WTC11 (cell line): ENCODE measurements around the gene SAMSN1. TPM values are rescaled to one million over a fixed set of nuclear protein-coding genes. Genes with fewer than 3 reads are reported as not detected.

Experiments used
- ATAC-seq: fragments of 200-7000 bp; cut with Tn5 transposase; 2 replicates; pipeline ENCODE4 v1.10.0; 2021; ENCODE audit warnings: mild to moderate bottlenecking, moderate library complexity
- CTCF ChIA-PET: fragments of 300-600 bp; sonication (Branson Sonifier 250); formaldehyde crosslinking; loops from one replicate; lab custom pipeline; 2021; ENCODE audit warnings: antibody characterized with exemption; lab: Charles Lee
- POLR2A ChIA-PET: fragments of 350-600 bp; sonication (Branson Sonifier 250); formaldehyde crosslinking; loops from one replicate; lab custom pipeline; 2021; ENCODE audit warnings: antibody characterized with exemption; lab: Charles Lee
- DNase-seq: peaks from one replicate; pipeline ENCODE4 v3.0.0; 2021; ENCODE audit warnings: low spot score
- H3K27ac Mint-ChIP-seq: 2 replicates; pipeline ENCODE4 v1.8.0; 2021; ENCODE audit warnings: mixed read lengths
- H3K27me3 Mint-ChIP-seq: 2 replicates; pipeline ENCODE4 v1.8.0; 2021; ENCODE audit warnings: low read depth, mild to moderate bottlenecking, moderate library complexity, mixed read lengths
- H3K36me3 Mint-ChIP-seq: 2 replicates; pipeline ENCODE4 v1.8.0; 2021; ENCODE audit warnings: mixed read lengths
- H3K4me1 Mint-ChIP-seq: 2 replicates; pipeline ENCODE4 v1.8.0; 2022; ENCODE audit warnings: mixed read lengths
- H3K4me3 Mint-ChIP-seq: 2 replicates; pipeline ENCODE4 v1.8.0; 2021; ENCODE audit warnings: mild to moderate bottlenecking, moderate library complexity, mixed read lengths
- H3K9me3 Mint-ChIP-seq: 2 replicates; pipeline ENCODE4 v1.8.0; 2021; ENCODE audit warnings: mixed read lengths
- ARID4B ChIP-seq: sonication (generic); formaldehyde crosslinking; IDR thresholded peaks from 2 replicates; pipeline ENCODE4 v1.8.0; 2023; ENCODE audit warnings: missing genetic modification reagents, mild to moderate bottlenecking, borderline replicate concordance
- ATF1 ChIP-seq: sonication (generic); formaldehyde crosslinking; IDR thresholded peaks from 2 replicates; pipeline ENCODE4 v1.8.1; 2023; ENCODE audit warnings: mild to moderate bottlenecking, moderate library complexity, missing genetic modification reagents
- FOXP1 ChIP-seq: sonication (generic); formaldehyde crosslinking; IDR thresholded peaks from 2 replicates; pipeline ENCODE4 v1.8.0; 2022; ENCODE audit warnings: missing genetic modification reagents, mild to moderate bottlenecking, moderate library complexity, borderline replicate concordance
- IRF1 ChIP-seq: sonication (generic); formaldehyde crosslinking; IDR thresholded peaks from 2 replicates; pipeline ENCODE4 v1.8.0; 2023; ENCODE audit warnings: missing genetic modification reagents
- NFE2L1 ChIP-seq: sonication (generic); formaldehyde crosslinking; IDR thresholded peaks from 2 replicates; pipeline ENCODE4 v1.8.1; 2023; ENCODE audit warnings: missing genetic modification reagents
- NFYB ChIP-seq: sonication (generic); formaldehyde crosslinking; conservative IDR thresholded peaks from 2 replicates; pipeline ENCODE4 v1.8.0; 2022; ENCODE audit warnings: low read depth, missing genetic modification reagents
- PRRX2 ChIP-seq: fragments of 250-450 bp; sonication (Bioruptor Pico); IDR thresholded peaks from 2 replicates; pipeline ENCODE4 v1.8.0; 2021; ENCODE audit warnings: mild to moderate bottlenecking
- SP1 ChIP-seq: sonication (generic); formaldehyde crosslinking; conservative IDR thresholded peaks from 2 replicates; pipeline ENCODE4 v1.8.1; 2022; ENCODE audit warnings: missing genetic modification reagents
- ZNF121 ChIP-seq: sonication (generic); formaldehyde crosslinking; IDR thresholded peaks from 2 replicates; pipeline ENCODE4 v1.8.0; 2023; ENCODE audit warnings: missing genetic modification reagents
- ZNF317 ChIP-seq: sonication (generic); formaldehyde crosslinking; IDR thresholded peaks from 2 replicates; pipeline ENCODE4 v1.8.1; 2023; ENCODE audit warnings: low read depth, mild to moderate bottlenecking, moderate library complexity, missing genetic modification reagents, borderline replicate concordance
- ZNF416 ChIP-seq: fragments of 250-450 bp; sonication (Bioruptor Pico); IDR thresholded peaks from 2 replicates; pipeline ENCODE4 v1.9.0; 2021; ENCODE audit warnings: mild to moderate bottlenecking, inconsistent platforms
- total RNA-seq: library from RNA; stranded (reverse); gene quantifications from 3 replicates; pipeline ENCODE4 v1.2.3, GENCODE V29; 2021
- TF ChIP-seq, protein P1 (sequence below): sonication (generic); formaldehyde crosslinking; IDR thresholded peaks from 2 replicates; pipeline ENCODE4 v1.8.1; 2023; ENCODE audit warnings: mild to moderate bottlenecking, missing genetic modification reagents, moderate library complexity
- TF ChIP-seq, protein P2 (sequence below): fragments of 250-450 bp; sonication (Bioruptor Pico); conservative IDR thresholded peaks from 2 replicates; pipeline ENCODE4 v1.9.0; 2021; ENCODE audit warnings: mild to moderate bottlenecking
- TF ChIP-seq, protein P3 (sequence below): fragments of 250-450 bp; sonication (Bioruptor Pico); IDR thresholded peaks from 2 replicates; pipeline ENCODE4 v1.9.0; 2021; ENCODE audit warnings: mild to moderate bottlenecking
- TF ChIP-seq, protein P4 (sequence below): fragments of 250-450 bp; sonication (Bioruptor Pico); IDR thresholded peaks from 2 replicates; pipeline ENCODE4 v1.8.0; 2021; ENCODE audit warnings: mild to moderate bottlenecking
- TF ChIP-seq, protein P5 (sequence below): sonication (generic); formaldehyde crosslinking; IDR thresholded peaks from 2 replicates; pipeline ENCODE4 v1.8.1; 2023; ENCODE audit warnings: mild to moderate bottlenecking, moderate library complexity, missing genetic modification reagents
- TF ChIP-seq, protein P6 (sequence below): sonication (generic); formaldehyde crosslinking; IDR thresholded peaks from 2 replicates; pipeline ENCODE4 v1.8.1; 2022; ENCODE audit warnings: mild to moderate bottlenecking, moderate library complexity, missing genetic modification reagents

SAMSN1 gene
- total RNA-seq, 1 experiment from 2014 or later, result 1.2 TPM

GRCh38 chr21:14479241-14479786, 66.8 kb downstream of the SAMSN1 start (continued):
- TF ChIP-seq, protein P1, sequence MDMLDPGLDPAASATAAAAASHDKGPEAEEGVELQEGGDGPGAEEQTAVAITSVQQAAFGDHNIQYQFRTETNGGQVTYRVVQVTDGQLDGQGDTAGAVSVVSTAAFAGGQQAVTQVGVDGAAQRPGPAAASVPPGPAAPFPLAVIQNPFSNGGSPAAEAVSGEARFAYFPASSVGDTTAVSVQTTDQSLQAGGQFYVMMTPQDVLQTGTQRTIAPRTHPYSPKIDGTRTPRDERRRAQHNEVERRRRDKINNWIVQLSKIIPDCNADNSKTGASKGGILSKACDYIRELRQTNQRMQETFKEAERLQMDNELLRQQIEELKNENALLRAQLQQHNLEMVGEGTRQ, result no peak
- TF ChIP-seq ZNF121 (CRISPR knock-in tag) (no peak), ZNF317 (CRISPR knock-in tag) (no peak)

GRCh38 chr21:14477841-14478240, 68.3 kb downstream of the SAMSN1 start:
- POLR2A ChIA-PET, result no interaction called here
- Mint-ChIP-seq H3K4me3 (no peak overlapping the region), H3K9me3 (no peaks in the 10 kb centered on the region), H3K4me1 (no peaks in the 10 kb centered on the region), H3K27me3 (no peaks in the 10 kb centered on the region), H3K36me3 (no peaks in the 10 kb centered on the region), H3K27ac (no peak overlapping the region)
- TF ChIP-seq PRRX2 (CRISPR knock-in tag) (no peak), ARID4B (CRISPR knock-in tag) (no peak), NFE2L1 (no peak), IRF1 (CRISPR knock-in tag) (no peak), ZNF416 (CRISPR knock-in tag) (no peak), SP1 (CRISPR knock-in tag) (no peak)
- TF ChIP-seq, protein P2, sequence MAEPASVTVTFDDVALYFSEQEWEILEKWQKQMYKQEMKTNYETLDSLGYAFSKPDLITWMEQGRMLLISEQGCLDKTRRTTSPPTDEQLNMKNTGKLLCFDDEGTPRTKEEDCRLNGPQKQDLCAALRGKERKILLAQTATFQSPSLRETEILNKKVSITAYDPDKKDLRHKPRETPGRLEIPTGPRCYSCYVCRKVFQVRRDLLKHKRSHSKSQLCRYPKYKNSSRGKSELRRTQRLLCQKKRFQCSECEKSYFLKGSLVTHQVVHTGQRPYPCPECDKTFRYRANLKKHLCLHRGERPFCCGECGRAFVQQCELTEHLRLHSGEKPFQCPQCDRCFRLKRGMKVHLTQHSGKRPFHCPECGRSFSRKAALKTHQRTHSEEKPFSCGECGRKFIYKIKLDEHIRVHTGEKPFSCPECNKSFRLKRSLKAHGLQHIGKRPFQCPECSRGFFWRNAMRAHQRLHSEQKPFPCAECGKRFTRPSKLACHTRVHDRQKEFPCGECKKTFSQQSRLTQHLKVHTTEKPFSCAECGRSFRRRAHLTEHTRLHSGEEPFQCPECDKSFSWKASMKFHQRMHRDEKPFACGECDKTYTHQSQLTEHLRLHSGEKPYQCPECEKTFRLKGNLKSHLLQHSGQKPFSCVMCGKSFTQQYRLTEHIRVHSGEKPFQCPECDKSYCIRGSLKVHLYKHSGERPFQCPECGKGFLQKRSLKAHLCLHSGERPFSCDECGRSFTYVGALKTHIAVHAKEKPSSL, result no peak
- no peak for ATAC-seq
- DNase-seq, result no peak
- CTCF ChIA-PET, result no interaction called here

GRCh38 chr21:14477133-14477532, 69.0 kb downstream of the SAMSN1 start:
- DNase-seq (no peak), ATAC-seq (no peak)
- POLR2A ChIA-PET, result no interaction called here
- no peak overlapping the region for H3K4me3 Mint-ChIP-seq
- H3K27me3 Mint-ChIP-seq, result no peaks in the 10 kb centered on the region
- TF ChIP-seq ATF1, result no peak
- no peak for TF ChIP-seq NFYB (CRISPR knock-in tag)
- TF ChIP-seq, protein P3, sequence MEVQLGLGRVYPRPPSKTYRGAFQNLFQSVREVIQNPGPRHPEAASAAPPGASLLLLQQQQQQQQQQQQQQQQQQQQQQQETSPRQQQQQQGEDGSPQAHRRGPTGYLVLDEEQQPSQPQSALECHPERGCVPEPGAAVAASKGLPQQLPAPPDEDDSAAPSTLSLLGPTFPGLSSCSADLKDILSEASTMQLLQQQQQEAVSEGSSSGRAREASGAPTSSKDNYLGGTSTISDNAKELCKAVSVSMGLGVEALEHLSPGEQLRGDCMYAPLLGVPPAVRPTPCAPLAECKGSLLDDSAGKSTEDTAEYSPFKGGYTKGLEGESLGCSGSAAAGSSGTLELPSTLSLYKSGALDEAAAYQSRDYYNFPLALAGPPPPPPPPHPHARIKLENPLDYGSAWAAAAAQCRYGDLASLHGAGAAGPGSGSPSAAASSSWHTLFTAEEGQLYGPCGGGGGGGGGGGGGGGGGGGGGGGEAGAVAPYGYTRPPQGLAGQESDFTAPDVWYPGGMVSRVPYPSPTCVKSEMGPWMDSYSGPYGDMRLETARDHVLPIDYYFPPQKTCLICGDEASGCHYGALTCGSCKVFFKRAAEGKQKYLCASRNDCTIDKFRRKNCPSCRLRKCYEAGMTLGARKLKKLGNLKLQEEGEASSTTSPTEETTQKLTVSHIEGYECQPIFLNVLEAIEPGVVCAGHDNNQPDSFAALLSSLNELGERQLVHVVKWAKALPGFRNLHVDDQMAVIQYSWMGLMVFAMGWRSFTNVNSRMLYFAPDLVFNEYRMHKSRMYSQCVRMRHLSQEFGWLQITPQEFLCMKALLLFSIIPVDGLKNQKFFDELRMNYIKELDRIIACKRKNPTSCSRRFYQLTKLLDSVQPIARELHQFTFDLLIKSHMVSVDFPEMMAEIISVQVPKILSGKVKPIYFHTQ (CRISPR knock-in tag), result no peak
- no peak for TF ChIP-seq ZNF121 (CRISPR knock-in tag)
- TF ChIP-seq, protein P4, sequence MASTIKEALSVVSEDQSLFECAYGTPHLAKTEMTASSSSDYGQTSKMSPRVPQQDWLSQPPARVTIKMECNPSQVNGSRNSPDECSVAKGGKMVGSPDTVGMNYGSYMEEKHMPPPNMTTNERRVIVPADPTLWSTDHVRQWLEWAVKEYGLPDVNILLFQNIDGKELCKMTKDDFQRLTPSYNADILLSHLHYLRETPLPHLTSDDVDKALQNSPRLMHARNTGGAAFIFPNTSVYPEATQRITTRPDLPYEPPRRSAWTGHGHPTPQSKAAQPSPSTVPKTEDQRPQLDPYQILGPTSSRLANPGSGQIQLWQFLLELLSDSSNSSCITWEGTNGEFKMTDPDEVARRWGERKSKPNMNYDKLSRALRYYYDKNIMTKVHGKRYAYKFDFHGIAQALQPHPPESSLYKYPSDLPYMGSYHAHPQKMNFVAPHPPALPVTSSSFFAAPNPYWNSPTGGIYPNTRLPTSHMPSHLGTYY, result no peak
- TF ChIP-seq FOXP1 (CRISPR knock-in tag), result no peak
- TF ChIP-seq, protein P5, sequence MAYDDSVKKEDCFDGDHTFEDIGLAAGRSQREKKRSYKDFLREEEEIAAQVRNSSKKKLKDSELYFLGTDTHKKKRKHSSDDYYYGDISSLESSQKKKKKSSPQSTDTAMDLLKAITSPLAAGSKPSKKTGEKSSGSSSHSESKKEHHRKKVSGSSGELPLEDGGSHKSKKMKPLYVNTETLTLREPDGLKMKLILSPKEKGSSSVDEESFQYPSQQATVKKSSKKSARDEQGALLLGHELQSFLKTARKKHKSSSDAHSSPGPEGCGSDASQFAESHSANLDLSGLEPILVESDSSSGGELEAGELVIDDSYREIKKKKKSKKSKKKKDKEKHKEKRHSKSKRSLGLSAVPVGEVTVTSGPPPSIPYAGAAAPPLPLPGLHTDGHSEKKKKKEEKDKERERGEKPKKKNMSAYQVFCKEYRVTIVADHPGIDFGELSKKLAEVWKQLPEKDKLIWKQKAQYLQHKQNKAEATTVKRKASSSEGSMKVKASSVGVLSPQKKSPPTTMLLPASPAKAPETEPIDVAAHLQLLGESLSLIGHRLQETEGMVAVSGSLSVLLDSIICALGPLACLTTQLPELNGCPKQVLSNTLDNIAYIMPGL, result no peak
- TF ChIP-seq, protein P6, sequence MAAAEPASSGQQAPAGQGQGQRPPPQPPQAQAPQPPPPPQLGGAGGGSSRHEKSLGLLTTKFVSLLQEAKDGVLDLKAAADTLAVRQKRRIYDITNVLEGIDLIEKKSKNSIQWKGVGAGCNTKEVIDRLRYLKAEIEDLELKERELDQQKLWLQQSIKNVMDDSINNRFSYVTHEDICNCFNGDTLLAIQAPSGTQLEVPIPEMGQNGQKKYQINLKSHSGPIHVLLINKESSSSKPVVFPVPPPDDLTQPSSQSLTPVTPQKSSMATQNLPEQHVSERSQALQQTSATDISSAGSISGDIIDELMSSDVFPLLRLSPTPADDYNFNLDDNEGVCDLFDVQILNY (CRISPR knock-in tag), result no peak
- no peak overlapping the region for H3K27ac Mint-ChIP-seq
- no peaks in the 10 kb centered on the region for H3K4me1 Mint-ChIP-seq
- H3K9me3 Mint-ChIP-seq, result no peaks in the 10 kb centered on the region
- CTCF ChIA-PET, result no interaction called here
- no peaks in the 10 kb centered on the region for H3K36me3 Mint-ChIP-seq
